ENCODE results near the gene HIPK3.

- TF ChIP-seq POLR2A (IDR thresholded peaks at IDR 0.05; ENCODE audit: low read length) (peak; percentile 84), GATA1 (IDR thresholded peaks at IDR 0.05; ENCODE audit: low read depth, low read length) (no peak)
These were observed at the start of gene HIPK3 for GRCh38 chr11:33257160-33257896.
